Esophagus muscularis mucosa (tissue), 4 donors: ENCODE results near the gene AK5.

Source experiments
- CTCF ChIP-seq, 3 experiments: fragments of 200-600 bp in 2 of 3; fragments of 450-650 bp in 1 of 3; sonication (generic) in 2 of 3; IDR thresholded peaks; one replicate each; pipeline ENCODE4 v1.5.1; 2017 to 2019; ENCODE audit warnings: antibody characterized with exemption in 3 of 3, mild to moderate bottlenecking in 2 of 3, moderate library complexity in 1 of 3
- EP300 ChIP-seq: sonication (generic); formaldehyde crosslinking; IDR thresholded peaks from one replicate; pipeline ENCODE4 v1.6.1; 2017; ENCODE audit warnings: antibody characterized with exemption
- POLR2A ChIP-seq: fragments of 450-650 bp; IDR thresholded peaks from one replicate; pipeline ENCODE4 v1.6.1; 2017; ENCODE audit warnings: antibody characterized with exemption, moderate library complexity, mild to moderate bottlenecking, low read depth

GRCh38 chr1:77471691-77472090, 189.9 kb downstream of the AK5 start:
- no peak for TF ChIP-seq CTCF (IDR thresholded peaks at IDR 0.05)
- no peak for TF ChIP-seq POLR2A
- TF ChIP-seq EP300: no peak
